HepG2 (cell line): ENCODE results near the gene PRKCB.

Experiments used
- TF ChIP-seq, protein P1 (sequence below): sonication (generic); formaldehyde crosslinking; IDR thresholded peaks from 2 replicates; pipeline ENCODE4 v1.8.0; 2023; ENCODE audit warnings: mild to moderate bottlenecking, missing genetic modification reagents
- TF ChIP-seq, protein P2 (sequence below): sonication (generic); formaldehyde crosslinking; IDR thresholded peaks from 2 replicates; pipeline ENCODE4 v1.8.1; 2023; ENCODE audit warnings: mild to moderate bottlenecking, missing genetic modification reagents

DNA sequence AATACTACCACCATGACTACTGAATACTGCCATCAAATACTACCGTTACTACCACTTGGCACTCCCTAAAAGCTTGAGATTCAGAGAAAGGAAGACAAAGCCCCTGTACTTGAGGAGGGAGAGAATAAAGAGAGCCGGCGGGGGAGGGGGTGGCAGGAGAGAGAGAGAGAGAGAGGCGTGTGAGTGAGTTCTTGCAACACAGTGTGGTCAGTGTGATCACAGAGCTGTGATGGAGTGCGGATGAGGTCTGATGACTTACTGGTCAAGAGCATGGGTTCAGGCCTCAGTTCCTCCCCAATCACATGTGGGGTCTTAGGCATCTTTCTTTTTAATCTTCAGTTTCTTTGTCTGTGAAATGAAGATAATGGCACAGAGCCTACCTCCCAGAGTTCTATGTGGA, 19.2 kb downstream of the PRKCB start:
- TF ChIP-seq, protein P1, sequence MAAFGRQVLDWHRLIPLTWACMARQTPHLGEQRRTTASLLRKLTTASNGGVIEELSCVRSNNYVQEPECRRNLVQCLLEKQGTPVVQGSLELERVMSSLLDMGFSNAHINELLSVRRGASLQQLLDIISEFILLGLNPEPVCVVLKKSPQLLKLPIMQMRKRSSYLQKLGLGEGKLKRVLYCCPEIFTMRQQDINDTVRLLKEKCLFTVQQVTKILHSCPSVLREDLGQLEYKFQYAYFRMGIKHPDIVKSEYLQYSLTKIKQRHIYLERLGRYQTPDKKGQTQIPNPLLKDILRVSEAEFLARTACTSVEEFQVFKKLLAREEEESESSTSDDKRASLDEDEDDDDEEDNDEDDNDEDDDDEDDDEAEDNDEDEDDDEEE = no peak
- TF ChIP-seq, protein P2, sequence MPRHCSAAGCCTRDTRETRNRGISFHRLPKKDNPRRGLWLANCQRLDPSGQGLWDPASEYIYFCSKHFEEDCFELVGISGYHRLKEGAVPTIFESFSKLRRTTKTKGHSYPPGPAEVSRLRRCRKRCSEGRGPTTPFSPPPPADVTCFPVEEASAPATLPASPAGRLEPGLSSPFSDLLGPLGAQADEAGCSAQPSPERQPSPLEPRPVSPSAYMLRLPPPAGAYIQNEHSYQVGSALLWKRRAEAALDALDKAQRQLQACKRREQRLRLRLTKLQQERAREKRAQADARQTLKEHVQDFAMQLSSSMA = no peak
